Psoas muscle (tissue), 8 donors: Measurements from ENCODE around the gene LMNTD2. TPM values are rescaled to one million over a fixed set of nuclear protein-coding genes. Genes with fewer than 3 reads are reported as not detected.

ENCODE experiments used
- ATAC-seq, 4 donors: fragments of 200-7000 bp; cut with Tn5 transposase; one replicate each; pipeline ENCODE4 v1.9.1; 2020; ENCODE audit warnings: moderate library complexity in 3 of 4, mild to moderate bottlenecking in 2 of 4
- DNase-seq, 2 donors: peaks; one replicate each; pipeline ENCODE4 v3.0.0-alpha.2; 2020
- H3K27ac ChIP-seq: fragments of 200-600 bp; one replicate; pipeline ENCODE4 v1.8.0; 2022
- H3K27me3 ChIP-seq, 3 donors: fragments of 200-600 bp in 1 of 3; one replicate each; pipeline versions ENCODE4 v1.6.1 to v1.8.0; 2013 to 2022; ENCODE audit warnings: low read length in 2 of 3, mild to moderate bottlenecking in 2 of 3, moderate library complexity in 1 of 3; ENCODE audit not compliant: insufficient read depth in 3 of 3
- H3K36me3 ChIP-seq, 2 donors: fragments of 200-600 bp in 1 of 2; one replicate each; pipeline versions ENCODE4 v1.6.1 to v1.8.0; 2013 to 2022; ENCODE audit warnings: low read depth in 1 of 2, mild to moderate bottlenecking in 1 of 2, moderate library complexity in 1 of 2; ENCODE audit not compliant: insufficient read depth in 1 of 2
- H3K4me1 ChIP-seq: fragments of 200-600 bp; one replicate; pipeline ENCODE4 v1.8.0; 2022
- H3K4me3 ChIP-seq: fragments of 200-600 bp; one replicate; pipeline ENCODE4 v1.8.0; 2022; ENCODE audit warnings: mild to moderate bottlenecking
- H3K9me3 ChIP-seq: fragments of 200-600 bp; one replicate; pipeline ENCODE4 v1.8.0; 2022
- WGBS, 3 donors: extraction: QIAGEN DNeasy Blood & Tissue Kit; methylation state at CpG; one replicate each; pipeline versions ENCODE4 v1.1.6 to v1.1.7; 2013; 5-methylcytosine and 5-hydroxymethylcytosine counted together
- intact Hi-C, 2 donors: fragments of 100-400 bp; cut with DNase I; formaldehyde crosslinking; loops; one replicate each; pipeline versions ENCODE4 v1.11.0 to v1.14.2; 2022
- polyA plus RNA-seq, 3 donors: library from polyadenylated mRNA; stranded (reverse); fragments of 200-250 nt; gene quantifications; one replicate each; pipeline ENCODE4 v1.2.3, GENCODE V29; 2013
- total RNA-seq, 4 donors: library from RNA; stranded (reverse); fragmentation: NEBNext Ultra II Directional in 2 of 4; extraction: Animal tissue kit (Norgen Biotek cat#: 25700) in 2 of 4; gene quantifications; one replicate each; pipeline versions ENCODE4 v1.2.1 to v1.2.4, GENCODE V29; 2021 to 2023
- TF ChIP-seq, protein P1 (sequence below): fragments of 200-600 bp; IDR thresholded peaks from one replicate; pipeline ENCODE4 v1.8.0; 2022; ENCODE audit warnings: antibody characterized with exemption
- donor health status: healthy with polysubstance abuse.
- donor health status: DM: no; HTN: no; CAD: no; lungs with moderate emphysema.
- donor health status: Bipolar disorder and iron deficiency.
- donor health status: healthy.
- donor health status: DM: yes; HTN: yes; CAD: no.
- donor health status: DM: no; HTN: no; CAD: no.
- donor health status: DM: no; HTN: no; CAD: no.
- donor health status: DM: yes; HTN: yes; CAD: no.

LMNTD2 gene
- total and polyA plus RNA-seq, 7 donors, result 0.04 to 0.27 (median 0.12) TPM; not detected in 2

DNA sequence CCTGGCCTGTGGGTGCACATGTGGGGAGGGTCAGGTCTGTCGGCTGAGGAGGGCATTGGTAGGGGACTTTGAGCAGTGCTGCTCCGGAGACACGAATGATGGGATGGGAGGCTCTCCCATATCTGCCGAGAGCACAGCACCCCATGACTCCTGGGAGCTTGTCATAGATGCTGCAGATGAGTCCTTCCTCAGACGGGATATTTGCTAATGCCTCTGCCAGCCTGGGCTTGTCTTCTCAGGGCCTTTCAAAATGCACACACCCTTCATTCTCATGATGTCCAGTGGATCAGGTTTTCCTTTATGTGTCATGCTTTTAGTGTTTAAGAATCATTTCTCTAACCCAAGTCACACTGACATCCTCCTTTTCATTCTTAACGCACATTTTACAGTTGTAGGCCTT, 45.4 kb downstream of the LMNTD2 start:
- Histone ChIP-seq H3K27ac (no peak overlapping the region), H3K36me3 (peaks cover 6 to 46% of the 10 kb centered on the region in 2 donors), H3K4me1 (peaks cover 3% of the 10 kb centered on the region), H3K9me3 (no peaks in the 10 kb centered on the region), H3K4me3 (no peak overlapping the region), H3K27me3 (no peaks in the 10 kb centered on the region)
- DNase-seq (no peak), ATAC-seq (no peak)
- TF ChIP-seq, protein P1, sequence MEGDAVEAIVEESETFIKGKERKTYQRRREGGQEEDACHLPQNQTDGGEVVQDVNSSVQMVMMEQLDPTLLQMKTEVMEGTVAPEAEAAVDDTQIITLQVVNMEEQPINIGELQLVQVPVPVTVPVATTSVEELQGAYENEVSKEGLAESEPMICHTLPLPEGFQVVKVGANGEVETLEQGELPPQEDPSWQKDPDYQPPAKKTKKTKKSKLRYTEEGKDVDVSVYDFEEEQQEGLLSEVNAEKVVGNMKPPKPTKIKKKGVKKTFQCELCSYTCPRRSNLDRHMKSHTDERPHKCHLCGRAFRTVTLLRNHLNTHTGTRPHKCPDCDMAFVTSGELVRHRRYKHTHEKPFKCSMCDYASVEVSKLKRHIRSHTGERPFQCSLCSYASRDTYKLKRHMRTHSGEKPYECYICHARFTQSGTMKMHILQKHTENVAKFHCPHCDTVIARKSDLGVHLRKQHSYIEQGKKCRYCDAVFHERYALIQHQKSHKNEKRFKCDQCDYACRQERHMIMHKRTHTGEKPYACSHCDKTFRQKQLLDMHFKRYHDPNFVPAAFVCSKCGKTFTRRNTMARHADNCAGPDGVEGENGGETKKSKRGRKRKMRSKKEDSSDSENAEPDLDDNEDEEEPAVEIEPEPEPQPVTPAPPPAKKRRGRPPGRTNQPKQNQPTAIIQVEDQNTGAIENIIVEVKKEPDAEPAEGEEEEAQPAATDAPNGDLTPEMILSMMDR, result no peak
- whole genome bisulfite sequencing, 3 donors, result 89 to 91% (median 90%) methylated on average over 6 of the region's 6 CpGs
- intact Hi-C loops, result no loop called here

DNA sequence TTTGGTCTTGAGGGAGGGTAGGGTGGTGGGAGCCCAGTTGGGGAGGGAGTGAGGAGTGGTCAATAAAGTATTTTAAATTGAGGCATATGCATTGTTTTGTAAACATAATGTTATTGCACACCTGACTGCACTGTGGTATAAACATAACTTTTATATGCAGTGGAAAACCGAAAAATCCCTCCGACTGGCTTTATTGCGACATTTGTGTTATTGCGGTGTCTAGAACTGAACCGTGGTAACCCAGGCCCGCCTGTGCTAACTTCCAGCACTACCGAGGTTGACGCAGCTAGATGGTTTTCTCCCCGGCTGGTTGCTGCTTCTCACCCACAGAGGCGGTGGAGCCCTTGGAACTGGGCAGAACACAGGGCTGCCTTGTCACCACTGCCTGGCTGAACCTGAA, 45.9 kb downstream of the LMNTD2 start:
- intact Hi-C loops, result no loop called here
- Histone ChIP-seq H3K4me3 (no peak overlapping the region), H3K9me3 (no peaks in the 10 kb centered on the region), H3K4me1 (peaks cover 3% of the 10 kb centered on the region), H3K36me3 (peaks cover 9 to 51% of the 10 kb centered on the region in 2 donors), H3K27ac (no peak overlapping the region), H3K27me3 (no peaks in the 10 kb centered on the region)
- peak in 1 of 2 donors; percentile 44 for DNase-seq
- 92 to 94% (median 94%) methylated on average over 10 of the region's 10 CpGs for WGBS, 3 donors
- TF ChIP-seq, protein P1, result no peak
- no peak for ATAC-seq

DNA sequence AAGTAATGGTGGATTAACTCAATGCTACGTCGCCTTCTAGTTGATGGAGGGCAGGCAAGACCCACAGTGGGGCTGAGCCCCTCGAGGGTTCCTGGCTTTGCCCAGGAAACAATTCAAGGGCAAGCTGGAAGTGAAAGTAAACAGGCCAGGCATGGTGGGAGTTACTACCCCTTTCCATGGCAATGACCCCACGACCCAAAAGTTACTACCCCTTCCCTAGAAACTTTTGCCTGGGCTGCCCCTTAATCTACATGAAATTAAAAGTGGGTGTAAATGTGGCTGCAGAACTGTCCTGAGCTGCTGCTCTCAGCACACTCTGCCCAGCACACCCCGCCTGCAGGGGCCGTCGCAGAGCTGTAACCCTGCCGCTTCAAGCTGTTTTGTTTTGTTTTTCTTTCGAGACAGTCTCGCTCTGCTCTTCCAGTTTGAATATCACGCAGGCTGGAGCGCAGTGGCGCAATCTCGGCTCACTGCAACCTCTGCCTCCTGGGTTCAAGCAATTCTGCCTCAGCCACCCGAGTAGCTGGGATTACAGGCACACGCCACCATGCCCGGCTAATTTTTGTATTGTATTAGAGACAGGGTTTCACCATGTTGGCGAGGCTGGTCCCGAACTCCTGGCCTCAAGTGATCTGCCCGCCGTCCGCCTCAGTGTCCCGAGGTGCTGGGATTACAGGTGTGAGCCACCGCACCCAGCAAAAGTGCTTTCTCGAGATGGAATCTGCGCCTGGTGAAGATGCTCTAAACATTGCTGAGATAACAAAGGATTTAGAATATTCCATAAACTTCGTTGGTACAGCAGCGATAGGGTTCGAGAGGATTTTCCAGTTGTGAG, 47.6 kb downstream of the LMNTD2 start:
- ATAC-seq, result no peak
- peaks cover 9 to 63% of the 10 kb centered on the region in 2 donors for H3K36me3 ChIP-seq
- DNase-seq, result no peak
- intact Hi-C loops, result no loop called here
- H3K9me3 ChIP-seq, result no peaks in the 10 kb centered on the region
- H3K4me3 ChIP-seq, result no peak overlapping the region
- 92 to 95% (median 93%) methylated on average over 29 of the region's 29 CpGs for WGBS, 3 donors
- H3K27ac ChIP-seq, result no peak overlapping the region
- TF ChIP-seq, protein P1, result no peak
- no peaks in the 10 kb centered on the region for H3K27me3 ChIP-seq
- no peaks in the 10 kb centered on the region for H3K4me1 ChIP-seq

DNA sequence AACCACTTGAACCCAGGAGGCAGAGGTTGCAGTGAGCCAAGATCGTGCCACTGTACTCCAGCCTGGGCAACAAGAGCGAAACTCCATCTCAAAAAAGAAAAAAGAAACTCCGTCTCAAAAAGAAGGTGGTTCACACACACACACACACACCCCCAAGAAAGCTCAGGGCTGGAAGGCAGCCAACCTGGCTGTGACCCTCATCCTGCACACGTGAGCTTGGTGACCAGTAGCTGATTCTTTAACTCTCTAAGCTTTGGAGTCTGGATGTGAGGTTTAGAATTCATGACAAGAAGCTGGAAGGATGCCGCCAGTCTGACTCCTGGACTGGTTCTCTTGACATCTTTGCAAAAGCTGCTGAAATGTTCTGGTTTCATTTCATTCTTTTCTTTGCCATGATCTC, 51.6 kb downstream of the LMNTD2 start:
- Histone ChIP-seq H3K27ac (no peak overlapping the region), H3K4me1 (peaks cover 21% of the 10 kb centered on the region), H3K4me3 (no peak overlapping the region), H3K27me3 (no peaks in the 10 kb centered on the region), H3K9me3 (no peaks in the 10 kb centered on the region), H3K36me3 (peaks cover 3 to 48% of the 10 kb centered on the region in 2 donors)
- no peak for ATAC-seq
- intact Hi-C loops, result loop anchor here (10.0 kb wide), 2 partner anchors 274 to 304 kb away; partner anchors contain the start of genes BET1L (in 1 of the 2), PSMD13 (in 1 of the 2), RIC8A (in 1 of the 2) and SIRT3 (in 1 of the 2)
- WGBS, 3 donors, result 78 to 81% (median 80%) methylated on average over 4 to 5 of the region's 5 CpGs
- DNase-seq, result peak in 1 of 2 donors; percentile 12
- TF ChIP-seq, protein P1, result no peak
